H1 (cell line): ENCODE measurements around the gene CA10. TPM values are rescaled to one million over a fixed set of nuclear protein-coding genes. Genes with fewer than 3 reads are reported as not detected.

Experiments used
- KDM1A ChIP-seq: fragments of 200-600, 300-600 bp; sonication (generic); IDR thresholded peaks from 2 replicates; pipeline ENCODE4 v1.7.1; 2016; ENCODE audit warnings: mild to moderate bottlenecking, low read length, borderline replicate concordance
- SP4 ChIP-seq: IDR thresholded peaks from 2 replicates; pipeline ENCODE4 v1.6.1; 2012; ENCODE audit warnings: low read length, inconsistent platforms
- TBP ChIP-seq: IDR thresholded peaks from 2 replicates; pipeline ENCODE4 v1.6.1; 2011; ENCODE audit warnings: low read depth, low read length, improper control_type of control experiment
- polyA plus RNA-seq, 7 experiments: library from polyadenylated mRNA; depleted of rRNA in 3 of 7; stranded (reverse) in 5 of 7; unstranded in 2 of 7; fragments of >200 nt in 5 of 7; fragments of 200-250 nt in 2 of 7; gene quantifications; 1 replicate in 5 of 7; 2 replicates in 1 of 7; 4 replicates in 1 of 7; pipeline versions ENCODE4 v1.2.1 to v1.2.3, GENCODE V29; 2011 to 2013; ENCODE audit warnings: missing spikeins in 2 of 7, mixed read lengths in 2 of 7
- total RNA-seq: library from RNA; stranded (reverse); fragmentation: NEBNext Ultra II Directional; extraction: Animal tissue kit (Norgen Biotek cat#: 25700); gene quantifications from 2 replicates; pipeline ENCODE4 v1.2.1, GENCODE V29; 2021

CA10 gene
- total and polyA plus RNA-seq, 2 of the 8 experiments (the other 6 are each of a cell fraction or from before 2014, with no cell fraction given) = 0.60 to 0.63 TPM

DNA sequence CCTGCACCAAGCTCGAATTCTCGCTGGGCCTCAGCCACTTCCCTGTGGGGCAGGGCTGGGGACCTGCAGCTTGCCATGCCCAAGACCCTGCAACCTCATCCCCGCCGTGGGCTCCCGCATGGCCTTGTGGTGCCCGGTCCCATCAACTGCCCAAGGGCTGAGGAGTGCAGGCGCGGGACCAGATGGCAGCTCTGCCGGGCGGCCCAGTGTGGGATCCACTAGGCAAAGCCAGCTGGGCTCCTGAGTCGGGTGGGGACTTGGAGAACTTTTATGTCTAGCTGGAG lies 489.6 kb downstream of the CA10 start (continued):
- TF ChIP-seq KDM1A (no peak), SP4 (no peak), TBP (no peak)
